ENCODE measurements around the gene GKN1.

DNA sequence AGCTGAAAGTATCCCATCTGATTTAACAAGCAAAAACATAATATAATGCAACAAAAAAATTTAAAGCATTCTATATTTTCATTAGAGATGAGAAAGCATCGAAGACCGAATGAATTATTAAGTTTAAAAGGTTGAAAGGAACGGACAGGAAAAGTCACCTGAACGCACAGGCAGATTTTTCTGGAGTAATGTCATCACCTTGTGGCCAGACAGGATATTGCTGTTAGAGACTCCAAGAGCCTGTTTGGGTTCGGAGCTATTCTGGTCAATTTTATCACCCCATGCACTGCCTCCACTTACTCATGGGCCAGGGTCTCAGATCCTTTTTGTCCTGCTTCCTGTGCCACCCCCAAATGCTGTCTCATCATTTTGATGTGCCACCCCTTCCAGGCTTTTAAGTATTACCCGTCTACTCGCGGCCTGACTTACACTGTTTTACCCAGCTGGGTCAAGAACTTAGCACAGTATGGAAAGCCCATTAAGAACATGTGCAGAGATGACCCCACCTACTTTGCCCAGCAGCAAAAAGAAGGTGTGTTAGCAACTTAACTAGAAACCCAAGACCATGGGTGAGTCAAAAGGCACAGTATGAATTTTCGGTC, 49.0 kb upstream of the GKN1 start:
- TF ChIP-seq EZH2 (IDR thresholded peaks at IDR 0.05; ENCODE audit: insufficient read depth, poor library complexity, severe bottlenecking) (no peak), EZH2phosphoT487 (IDR thresholded peaks at IDR 0.05; ENCODE audit: insufficient read depth, low read depth) (no peak)
